AG04449 (cell line): ENCODE measurements around the gene UBAC1.

ENCODE experiments used
- CTCF ChIA-PET: fragments of 350-600 bp; formaldehyde crosslinking; extraction: SDS; loops from one replicate; lab custom pipeline; 2021; ENCODE audit warnings: antibody characterized with exemption; lab: Yijun Ruan, JAX
- POLR2A ChIA-PET: fragments of 400-600, 350-600 bp; formaldehyde crosslinking; extraction: SDS; loops from one replicate; lab custom pipeline; 2020; ENCODE audit warnings: antibody characterized with exemption, inconsistent platforms; lab: Yijun Ruan, JAX
- DNase-seq: peaks from one replicate; pipeline ENCODE4 v3.0.0-alpha.2; 2010; ENCODE audit warnings: low read depth, low spot score
- H3K4me3 ChIP-seq: 2 replicates; pipeline ENCODE4 v1.5.1; 2011; ENCODE audit warnings: low read depth, mild to moderate bottlenecking, control low read depth, low read length
- CTCF ChIP-seq: IDR thresholded peaks from one replicate; pipeline ENCODE4 v1.5.1; 2011; ENCODE audit warnings: mild to moderate bottlenecking, moderate library complexity, low read length, control low read depth, inconsistent platforms; ENCODE audit not compliant: insufficient read depth; ENCODE audit errors: missing control alignments

The UBAC1 gene

DNA sequence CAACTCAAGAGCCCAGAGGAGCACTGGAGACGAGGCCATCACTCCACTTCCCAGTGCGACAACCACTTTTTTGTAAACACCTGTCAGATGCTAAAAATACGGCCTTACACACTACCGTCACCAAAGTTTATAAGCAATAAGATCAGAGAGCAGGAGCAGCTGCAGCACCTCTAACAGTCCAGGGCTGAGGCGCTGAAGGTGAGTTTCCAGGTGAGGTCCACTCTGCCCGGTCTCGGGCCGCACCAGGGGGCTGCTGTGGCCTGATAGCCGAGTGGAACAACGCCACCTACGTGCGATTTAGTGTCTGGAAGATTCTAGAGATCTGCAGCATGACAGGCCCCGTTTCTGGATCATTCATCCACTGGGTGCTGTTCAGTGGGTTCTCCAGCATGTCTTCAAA lies 28.1 kb downstream of the UBAC1 start:
- H3K4me3 ChIP-seq = no peak overlapping the region
- DNase-seq = no peak
- TF ChIP-seq CTCF = no peak
- CTCF ChIA-PET = no interaction called here
- POLR2A ChIA-PET = no interaction called here

DNA sequence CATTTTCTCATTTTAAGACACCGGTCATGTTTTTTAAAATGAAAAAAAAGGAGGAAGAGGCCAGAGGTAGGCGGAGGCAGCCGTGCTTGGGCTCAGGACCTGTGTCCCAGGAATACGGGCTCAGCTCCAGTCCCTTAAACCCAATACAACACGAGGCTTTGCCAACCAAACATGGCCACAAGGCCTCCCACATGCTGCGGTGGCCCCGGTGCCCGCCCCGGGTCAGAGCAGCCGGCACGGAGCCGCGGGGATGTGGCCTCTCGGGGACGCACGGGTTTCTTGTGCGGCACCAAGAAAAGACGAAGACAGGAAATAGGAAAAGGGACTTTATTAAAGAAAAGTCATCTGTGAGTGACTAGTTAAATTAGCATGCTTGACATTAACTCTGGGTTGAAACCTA lies 28.5 kb downstream of the UBAC1 start:
- DNase-seq = no peak
- ChIA-PET POLR2A (no interaction called here), CTCF (no interaction called here)
- H3K4me3 ChIP-seq = no peak overlapping the region
- TF ChIP-seq CTCF = no peak

DNA sequence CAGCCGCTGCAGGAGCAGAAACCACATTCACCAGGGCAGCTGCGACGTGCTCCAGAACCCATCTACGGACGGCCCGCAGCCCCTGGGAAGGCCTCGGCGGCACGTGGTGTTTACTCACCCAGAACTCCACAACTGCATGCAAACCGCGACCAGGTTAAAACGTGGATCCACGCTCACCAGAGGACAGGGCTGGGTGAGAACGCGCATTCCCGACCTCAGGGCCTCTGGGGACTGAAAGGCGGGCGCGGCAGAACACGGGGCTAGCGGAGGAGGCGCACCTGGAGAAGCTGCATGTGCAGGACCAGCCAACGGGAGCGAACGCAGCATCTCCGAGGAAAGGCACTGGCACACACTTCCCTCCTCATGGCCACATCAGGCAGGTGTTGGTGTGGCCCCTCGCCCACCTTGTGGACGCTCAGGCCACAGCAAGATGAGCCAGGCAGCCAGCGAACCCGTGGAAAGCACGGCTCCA lies 29.8 kb downstream of the UBAC1 start:
- no peak for DNase-seq
- H3K4me3 ChIP-seq = no peak overlapping the region
- ChIA-PET POLR2A (no interaction called here), CTCF (no interaction called here)
- TF ChIP-seq CTCF = no peak

- TF ChIP-seq CTCF = no peak
- POLR2A ChIA-PET = interaction anchor here (0.6 kb wide), 1 partner anchor 23 kb away, joined by 3 read pairs; the partner anchor contains the start of gene CAMSAP1
- no peak for DNase-seq
- no peak overlapping the region for H3K4me3 ChIP-seq
- CTCF ChIA-PET = interaction anchor here (1.1 kb wide), 1 partner anchor 67 kb away, joined by 3 read pairs; no protein-coding TSS in a partner anchor
Observed at GRCh38 chr9:135930446-135931345, 30.5 kb downstream of the UBAC1 start.

- TF ChIP-seq CTCF = no peak
- CTCF ChIA-PET = interaction anchor here (1.1 kb wide), 1 partner anchor 66 kb away, joined by 3 read pairs; no protein-coding TSS in a partner anchor
- no peak for DNase-seq
Observed at GRCh38 chr9:135929656-135930445, 31.3 kb downstream of the UBAC1 start.

More at GRCh38 chr9:135929656-135930445, 31.3 kb downstream of the UBAC1 start:
- H3K4me3 ChIP-seq = no peak overlapping the region
- POLR2A ChIA-PET = interaction anchor here (0.6 kb wide), 1 partner anchor 22 kb away, joined by 3 read pairs; the partner anchor contains the start of gene CAMSAP1
